Mesothelial cell of epicardium (in vitro differentiated cells): ENCODE data around the gene CDH4. TPM values are rescaled to one million over a fixed set of nuclear protein-coding genes. Genes with fewer than 3 reads are reported as not detected.

Experiments
- DNase-seq, 2 experiments: peaks; one replicate each; pipeline ENCODE4 v3.0.0; 2021; ENCODE audit warnings: low spot score in 2 of 2; ENCODE audit not compliant: unreplicated experiment in 2 of 2
- H3K27ac Mint-ChIP-seq: 2 replicates; pipeline ENCODE4 v1.8.0; 2021; ENCODE audit warnings: mixed read lengths
- H3K27me3 Mint-ChIP-seq: 2 replicates; pipeline ENCODE4 v1.8.0; 2021; ENCODE audit warnings: low read depth, mixed read lengths
- H3K36me3 Mint-ChIP-seq: 2 replicates; pipeline ENCODE4 v1.8.0; 2021; ENCODE audit warnings: mixed read lengths
- H3K4me1 Mint-ChIP-seq: 2 replicates; pipeline ENCODE4 v1.8.0; 2021; ENCODE audit warnings: mixed read lengths
- H3K4me3 Mint-ChIP-seq: 2 replicates; pipeline ENCODE4 v1.8.0; 2021; ENCODE audit warnings: mild to moderate bottlenecking, moderate library complexity, mixed read lengths
- H3K9me3 Mint-ChIP-seq: 2 replicates; pipeline ENCODE4 v1.8.0; 2021; ENCODE audit warnings: mixed read lengths
- CTCF ChIP-seq: fragments of 200-600 bp; sonication (generic); IDR thresholded peaks from one replicate; pipeline ENCODE4 v1.5.0; 2021; ENCODE audit warnings: antibody characterized with exemption; ENCODE audit not compliant: unreplicated experiment
- total RNA-seq: library from RNA; stranded (reverse); gene quantifications from 3 replicates; pipeline ENCODE4 v1.2.1, GENCODE V29; 2021

CDH4 gene
- total RNA-seq, 1 donor from 2014 or later: 1.1 TPM

GRCh38 chr20:61779176-61779965 lies 527.3 kb downstream of the CDH4 start:
- peaks cover 36% of the 10 kb centered on the region for H3K27me3 Mint-ChIP-seq
- peaks cover 24% of the 10 kb centered on the region for H3K9me3 Mint-ChIP-seq
- H3K27ac Mint-ChIP-seq: no peak overlapping the region
- DNase-seq: no peak
- H3K4me1 Mint-ChIP-seq: no peaks in the 10 kb centered on the region
- H3K4me3 Mint-ChIP-seq: no peak overlapping the region
- H3K36me3 Mint-ChIP-seq: no peaks in the 10 kb centered on the region
- no peak for TF ChIP-seq CTCF

- TF ChIP-seq CTCF: no peak
- H3K4me3 Mint-ChIP-seq: no peak overlapping the region
- H3K27me3 Mint-ChIP-seq: peaks cover 36% of the 10 kb centered on the region
- H3K36me3 Mint-ChIP-seq: no peaks in the 10 kb centered on the region
- H3K4me1 Mint-ChIP-seq: no peaks in the 10 kb centered on the region
- no peak overlapping the region for H3K27ac Mint-ChIP-seq
- DNase-seq: no peak
- H3K9me3 Mint-ChIP-seq: peaks cover 24% of the 10 kb centered on the region
Observed at GRCh38 chr20:61780066-61780465, 528.0 kb downstream of the CDH4 start.

- Mint-ChIP-seq H3K9me3 (peaks cover 24% of the 10 kb centered on the region), H3K4me1 (peaks cover 18% of the 10 kb centered on the region), H3K27ac (no peak overlapping the region), H3K4me3 (no peak overlapping the region), H3K27me3 (peaks cover 14% of the 10 kb centered on the region), H3K36me3 (no peaks in the 10 kb centered on the region)
- TF ChIP-seq CTCF: no peak
- no peak for DNase-seq
Observed at GRCh38 chr20:61784801-61785566, 532.9 kb downstream of the CDH4 start.

- Mint-ChIP-seq H3K27ac (no peak overlapping the region), H3K4me3 (no peak overlapping the region), H3K9me3 (peaks cover 22% of the 10 kb centered on the region), H3K36me3 (no peaks in the 10 kb centered on the region), H3K27me3 (peaks cover 14% of the 10 kb centered on the region), H3K4me1 (peaks cover 18% of the 10 kb centered on the region)
- no peak for DNase-seq
- TF ChIP-seq CTCF: no peak
Observed at GRCh38 chr20:61785567-61785816, 533.4 kb downstream of the CDH4 start.

- Mint-ChIP-seq H3K27me3 (peaks cover 12% of the 10 kb centered on the region), H3K4me3 (no peak overlapping the region), H3K27ac (no peak overlapping the region), H3K9me3 (peaks cover 14% of the 10 kb centered on the region), H3K4me1 (peaks cover 18% of the 10 kb centered on the region), H3K36me3 (no peaks in the 10 kb centered on the region)
- DNase-seq: peak in 1 of 2 experiments; percentile 8
- TF ChIP-seq CTCF: no peak
Observed at GRCh38 chr20:61786230-61786629, 534.2 kb downstream of the CDH4 start.
